Measurements from ENCODE around the gene COL5A1.

The COL5A1 gene

GRCh38 chr9:134607971-134608370 is 33.6 kb upstream of the COL5A1 start:
- no peak for DNase-seq

DNA sequence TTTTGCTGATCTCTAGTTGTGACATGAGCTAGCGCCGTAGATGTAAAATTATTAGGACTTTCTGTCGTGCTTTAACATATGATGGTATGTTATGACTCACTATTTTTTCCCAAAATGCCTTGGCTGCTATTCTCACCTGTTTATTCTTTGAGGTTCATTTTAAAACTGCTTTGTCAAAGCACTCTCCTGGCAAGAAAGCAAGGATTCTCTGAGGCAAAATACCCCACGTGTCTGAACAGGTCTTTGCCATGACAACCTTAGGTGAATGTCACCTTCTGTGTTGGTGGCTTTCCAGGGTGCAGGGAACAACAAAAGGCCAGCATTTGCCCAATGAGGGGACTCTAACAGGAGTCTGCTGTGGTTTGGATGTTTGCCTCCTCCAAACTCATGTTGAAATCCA is 30.6 kb upstream of the COL5A1 start:
- DNase-seq = no peak

DNA sequence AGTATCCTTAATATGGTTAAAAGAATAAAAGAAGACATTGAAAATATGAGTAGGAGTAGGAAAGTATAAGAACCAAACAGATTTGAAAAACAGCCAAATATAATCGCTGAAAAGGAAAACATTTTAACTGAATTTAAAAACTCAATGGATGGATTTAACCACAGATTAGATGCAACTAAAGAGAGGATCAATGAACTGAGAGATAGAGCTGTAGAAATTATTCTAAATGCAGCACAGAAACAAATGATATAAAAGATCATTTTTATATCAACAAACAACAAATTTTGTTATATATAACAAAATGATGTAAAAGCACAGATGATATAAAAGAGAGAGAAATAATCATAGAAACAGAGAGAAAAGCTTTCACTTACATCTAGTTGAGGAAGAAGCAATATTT is 29.3 kb upstream of the COL5A1 start:
- DNase-seq = no peak

GRCh38 chr9:134612715-134613114 is 28.9 kb upstream of the COL5A1 start:
- DNase-seq = no peak

GRCh38 chr9:134614256-134614655 is 27.3 kb upstream of the COL5A1 start:
- DNase-seq = no peak

- no peak for DNase-seq
These were observed 25.3 kb upstream of the COL5A1 start for GRCh38 chr9:134616341-134616740.

- DNase-seq = no peak
These were observed 24.4 kb upstream of the COL5A1 start for GRCh38 chr9:134617246-134617645.

GRCh38 chr9:134617836-134618162 is 23.8 kb upstream of the COL5A1 start:
- DNase-seq = no peak

DNA sequence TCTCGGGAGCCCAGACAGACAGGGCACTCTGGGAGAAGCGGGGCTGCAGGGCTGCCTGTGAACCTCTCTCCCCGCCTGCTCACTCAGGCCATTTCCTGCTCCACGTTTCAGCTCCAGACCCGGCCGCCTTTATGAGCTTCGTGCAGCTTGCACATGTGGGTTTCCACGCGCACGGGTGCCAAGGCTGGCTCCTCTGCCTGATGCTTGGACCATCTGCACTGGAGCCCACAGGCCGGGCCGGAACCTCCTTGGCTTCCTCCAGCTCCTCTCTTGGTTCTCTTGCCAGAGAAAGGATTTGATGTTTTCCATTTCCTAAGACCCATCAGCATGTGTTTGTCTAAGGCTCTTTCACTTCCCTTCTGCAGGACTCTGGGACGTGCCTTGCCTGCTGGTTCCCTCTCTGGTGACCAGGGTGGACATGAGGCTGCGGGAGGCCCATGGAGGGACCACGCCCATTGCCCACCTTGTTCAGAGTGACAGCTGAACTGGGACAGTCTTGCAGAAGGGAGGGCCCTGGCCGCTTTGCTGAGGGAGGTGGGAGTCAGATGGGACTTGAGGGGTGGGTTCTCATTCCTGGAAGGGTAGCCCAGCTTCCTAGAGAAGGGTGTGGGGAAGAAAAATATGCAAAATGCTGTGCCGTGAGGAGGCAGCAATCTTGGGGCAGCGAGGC is 23.3 kb upstream of the COL5A1 start:
- DNase-seq = no peak

GRCh38 chr9:134618833-134619447 is 22.7 kb upstream of the COL5A1 start:
- DNase-seq = no peak

- DNase-seq = no peak
These were observed 22.1 kb upstream of the COL5A1 start for GRCh38 chr9:134619448-134619982.

- no peak for DNase-seq
These were observed 21.5 kb upstream of the COL5A1 start for GRCh38 chr9:134619983-134620661.

- DNase-seq = no peak
These were observed 20.6 kb upstream of the COL5A1 start for GRCh38 chr9:134620751-134621557.

DNA sequence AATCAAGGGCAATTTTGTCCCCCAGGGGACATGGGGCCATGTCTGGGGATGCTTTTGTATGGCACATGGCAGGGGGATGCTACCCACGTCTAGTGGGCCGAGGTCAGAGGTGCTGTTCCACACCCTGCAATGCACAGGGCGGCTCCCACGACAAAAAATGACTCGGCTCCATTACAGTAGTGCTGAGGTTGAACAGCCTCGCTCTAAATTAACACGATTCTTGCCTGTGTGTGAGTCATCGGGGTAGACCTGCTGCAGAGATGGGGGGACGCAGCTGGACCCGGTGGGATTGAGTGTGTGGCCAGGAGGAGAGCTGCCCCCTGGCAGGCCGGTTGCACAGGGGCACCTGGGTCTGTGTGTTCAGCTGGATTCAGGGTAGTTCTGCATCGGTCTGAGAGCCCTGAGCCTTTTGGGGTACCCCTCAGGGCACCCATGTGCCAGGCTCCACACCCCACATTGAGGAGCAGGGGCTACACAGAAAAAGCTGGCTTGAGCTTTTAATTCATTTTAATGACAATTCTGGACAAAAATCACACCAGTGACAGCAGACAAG is 20.0 kb upstream of the COL5A1 start:
- DNase-seq = no peak

GRCh38 chr9:134622896-134623257 is 18.7 kb upstream of the COL5A1 start:
- DNase-seq = no peak

GRCh38 chr9:134623258-134624066 is 18.1 kb upstream of the COL5A1 start:
- DNase-seq = no peak

- DNase-seq = no peak
These were observed 17.4 kb upstream of the COL5A1 start for GRCh38 chr9:134624137-134624591.

GRCh38 chr9:134624621-134625181 is 16.9 kb upstream of the COL5A1 start:
- DNase-seq = no peak

GRCh38 chr9:134625361-134626068 is 16.1 kb upstream of the COL5A1 start:
- no peak for DNase-seq

GRCh38 chr9:134626069-134626423 is 15.6 kb upstream of the COL5A1 start:
- no peak for DNase-seq
